ENCODE measurements around the gene PHACTR1.

Gene PHACTR1

GRCh38 chr6:12891595-12891994 is 175.0 kb downstream of the PHACTR1 start:
- no peak overlapping the region for H3K4me3 ChIP-seq (replicated peaks; ENCODE audit: low read depth, low read length)
- TF ChIP-seq CTCF (IDR thresholded peaks at IDR 0.05; ENCODE audit: low read depth, low read length, missing control alignments) = no peak
- DNase-seq (ENCODE audit: extremely low read depth, low read depth) = no peak

GRCh38 chr6:12892151-12892550 is 175.6 kb downstream of the PHACTR1 start:
- DNase-seq (ENCODE audit: extremely low read depth, low read depth) = no peak
- TF ChIP-seq CTCF (IDR thresholded peaks at IDR 0.05; ENCODE audit: low read depth, low read length, missing control alignments) = no peak
- no peak overlapping the region for H3K4me3 ChIP-seq (replicated peaks; ENCODE audit: low read depth, low read length)

- no peak for DNase-seq (ENCODE audit: extremely low read depth, low read depth)
- H3K4me3 ChIP-seq (replicated peaks; ENCODE audit: low read depth, low read length) = no peak overlapping the region
- no peak for TF ChIP-seq CTCF (IDR thresholded peaks at IDR 0.05; ENCODE audit: low read depth, low read length, missing control alignments)
These were observed 176.5 kb downstream of the PHACTR1 start for GRCh38 chr6:12893036-12893435.

- H3K4me3 ChIP-seq (replicated peaks; ENCODE audit: low read depth, low read length) = no peak overlapping the region
- no peak for DNase-seq (ENCODE audit: extremely low read depth, low read depth)
- no peak for TF ChIP-seq CTCF (IDR thresholded peaks at IDR 0.05; ENCODE audit: low read depth, low read length, missing control alignments)
These were observed 179.2 kb downstream of the PHACTR1 start for GRCh38 chr6:12895721-12896120.

- TF ChIP-seq CTCF (IDR thresholded peaks at IDR 0.05; ENCODE audit: low read depth, low read length, missing control alignments) = no peak
- DNase-seq (ENCODE audit: extremely low read depth, low read depth) = no peak
- no peak overlapping the region for H3K4me3 ChIP-seq (replicated peaks; ENCODE audit: low read depth, low read length)
These were observed 179.7 kb downstream of the PHACTR1 start for GRCh38 chr6:12896208-12896733.

- no peak overlapping the region for H3K4me3 ChIP-seq (replicated peaks; ENCODE audit: low read depth, low read length)
- no peak for DNase-seq (ENCODE audit: extremely low read depth, low read depth)
- no peak for TF ChIP-seq CTCF (IDR thresholded peaks at IDR 0.05; ENCODE audit: low read depth, low read length, missing control alignments)
These were observed 182.0 kb downstream of the PHACTR1 start for GRCh38 chr6:12898603-12899002.
